CD4-positive, alpha-beta T cell treated with Interleukin-10 for 1 hour (primary cell): Measurements from ENCODE around the gene LEPROT.
A peak's percentile ranks its signal among the peaks of the same experiment; 100 is the strongest.

ENCODE experiments used
- DNase-seq: peaks from one replicate; pipeline ENCODE4 v3.0.0-alpha.2; 2020

The LEPROT gene

DNA sequence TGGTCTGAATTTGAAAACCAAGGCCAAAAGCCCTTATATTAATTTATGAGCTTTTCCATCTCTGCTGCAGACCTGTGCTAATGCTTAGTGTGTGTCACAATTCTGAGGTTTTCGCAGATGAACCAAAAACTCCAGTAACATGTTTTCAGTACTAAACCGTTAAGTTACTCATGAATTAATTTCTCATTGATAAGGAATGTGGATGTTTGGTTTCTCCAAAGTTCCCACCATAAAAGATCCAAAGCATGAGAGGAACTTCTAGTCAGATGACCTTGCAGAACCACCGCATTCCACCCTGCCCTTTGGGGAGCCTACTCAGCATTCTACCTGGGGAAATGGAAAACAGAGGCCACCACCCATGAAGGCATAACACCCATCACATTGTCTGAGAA is 7.5 kb upstream of the LEPROT start:
- DNase-seq = no peak

DNA sequence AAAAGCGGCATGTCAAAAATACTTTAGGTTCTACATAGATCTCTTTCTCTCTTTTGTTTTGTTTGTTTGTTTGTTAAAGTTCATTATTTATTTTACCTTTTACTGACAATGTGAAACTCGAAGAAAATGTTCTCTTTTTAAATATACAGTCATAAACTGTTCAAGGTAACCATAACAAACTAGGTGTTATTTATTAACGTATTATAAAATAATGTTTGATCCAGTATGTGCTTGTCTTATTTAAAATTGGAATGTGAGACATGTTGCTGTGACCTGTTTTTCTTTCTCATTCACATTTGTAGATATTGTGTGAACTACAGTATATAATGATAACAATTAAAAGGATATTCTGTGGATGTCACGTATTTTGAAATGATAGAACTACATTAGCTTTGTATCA is 5.9 kb upstream of the LEPROT start:
- no peak for DNase-seq

DNA sequence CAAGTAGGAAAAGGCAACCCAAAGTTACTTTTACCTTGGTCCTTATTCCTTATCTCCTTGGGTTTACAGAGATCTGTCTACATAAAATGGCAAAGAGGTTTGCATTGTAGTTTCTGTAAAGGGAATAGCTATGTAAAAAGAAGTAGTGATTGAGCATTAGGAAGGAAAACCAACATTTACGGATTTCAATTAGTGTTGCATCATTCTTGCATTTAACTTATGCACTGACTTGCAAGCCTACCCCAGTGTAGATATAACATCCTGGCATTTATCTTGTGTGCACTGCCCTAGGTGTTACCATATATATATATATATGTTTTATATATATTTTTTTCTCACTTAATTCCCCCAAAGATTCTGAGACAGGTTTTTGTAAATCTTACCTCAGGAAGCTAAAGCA is 3.7 kb upstream of the LEPROT start:
- no peak for DNase-seq

DNA sequence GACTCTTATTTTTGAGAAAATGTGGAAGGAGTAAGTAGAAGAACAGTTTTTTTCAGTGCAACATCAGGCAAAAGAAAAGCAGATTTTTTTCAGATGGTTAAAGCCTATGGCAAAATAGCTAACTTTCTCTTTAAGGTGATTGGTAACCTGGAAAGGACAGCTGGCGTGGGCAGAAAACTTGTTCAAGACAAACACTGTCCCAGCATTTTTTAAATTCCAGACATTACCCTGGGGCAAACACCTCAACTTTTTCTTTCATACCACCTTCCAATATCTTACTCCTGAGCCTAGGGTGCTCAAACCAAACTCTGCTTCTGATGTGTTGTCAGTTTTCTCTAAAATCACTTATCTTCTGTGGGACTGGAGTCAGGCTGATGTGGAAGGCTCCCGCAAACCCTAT is 2.7 kb upstream of the LEPROT start:
- no peak for DNase-seq

DNA sequence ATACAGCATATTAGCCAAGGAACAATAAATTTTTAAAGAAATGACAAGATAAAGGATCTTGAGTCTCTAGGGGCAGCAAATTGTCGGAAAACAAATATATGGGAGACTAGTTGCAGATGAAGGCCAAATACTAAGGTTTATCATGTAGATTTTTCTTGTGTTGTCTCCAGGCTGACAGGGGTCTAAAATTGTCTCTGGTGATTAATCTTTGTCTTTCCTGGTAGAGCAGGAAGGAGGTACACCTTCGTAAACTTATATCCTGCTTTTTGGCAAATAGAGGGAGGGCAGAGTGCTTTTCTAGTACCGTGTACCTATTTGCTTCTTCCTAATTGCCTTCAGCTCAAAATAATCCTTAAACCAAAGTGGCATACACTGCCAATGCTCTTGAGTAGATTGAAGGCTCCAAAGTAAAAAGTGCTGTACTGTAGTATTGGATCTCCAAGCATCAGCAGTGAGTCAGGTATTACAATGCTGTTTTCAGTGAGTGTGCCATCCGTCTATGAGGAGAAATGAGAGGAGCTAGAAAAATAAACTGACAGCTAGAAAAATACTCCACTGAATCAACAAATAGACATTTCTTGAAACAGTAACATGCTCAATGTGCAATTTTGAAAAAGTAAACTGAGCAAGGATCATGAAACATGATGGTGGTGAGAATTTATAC is 1.8 kb upstream of the LEPROT start:
- no peak for DNase-seq

DNA sequence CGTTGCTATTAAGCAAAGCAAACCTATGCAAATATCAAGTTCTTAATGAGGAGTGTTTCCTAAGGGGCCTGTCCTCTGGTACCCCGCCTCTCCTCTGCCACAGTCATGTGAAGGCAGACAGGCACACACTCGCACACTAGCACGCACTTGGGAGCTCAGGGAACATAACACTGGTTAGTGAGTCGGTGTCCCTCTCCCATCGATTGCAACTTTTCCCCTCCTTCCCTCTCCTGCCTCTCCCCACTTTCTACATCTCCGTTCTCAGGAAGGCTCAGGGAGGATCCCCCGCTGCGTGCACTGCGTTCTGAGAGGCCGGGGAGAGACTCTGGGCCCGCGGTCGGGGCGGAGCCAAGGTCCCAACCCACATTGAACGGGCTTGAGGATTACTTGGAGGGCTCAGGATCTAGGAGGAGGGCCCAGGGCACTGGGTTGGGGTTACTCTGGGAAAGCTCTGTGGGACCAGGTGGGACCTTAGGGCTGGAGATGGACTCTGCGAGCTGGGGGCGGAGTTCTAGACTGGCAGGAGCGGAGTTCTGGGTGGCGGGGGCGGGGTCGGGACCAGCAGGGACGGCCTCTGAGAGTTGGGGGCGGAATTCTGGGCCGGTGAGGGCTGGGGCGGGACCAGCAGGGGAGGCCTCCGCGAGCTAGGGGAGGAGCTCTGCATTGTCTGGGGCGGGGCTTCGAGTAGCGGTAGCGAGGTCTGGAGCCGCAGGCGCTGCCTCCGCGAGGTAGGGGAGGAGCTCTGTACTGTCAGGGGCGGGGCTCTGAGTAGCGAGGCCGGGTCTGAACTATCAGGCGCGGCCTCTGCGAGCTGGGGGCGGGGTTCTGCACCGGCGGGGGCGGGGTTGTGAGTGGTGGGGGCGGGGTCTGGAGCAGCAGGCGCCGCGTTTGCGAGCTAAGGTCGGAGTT is 533 bp upstream of the LEPROT start:
- DNase-seq = peak; percentile 99

DNA sequence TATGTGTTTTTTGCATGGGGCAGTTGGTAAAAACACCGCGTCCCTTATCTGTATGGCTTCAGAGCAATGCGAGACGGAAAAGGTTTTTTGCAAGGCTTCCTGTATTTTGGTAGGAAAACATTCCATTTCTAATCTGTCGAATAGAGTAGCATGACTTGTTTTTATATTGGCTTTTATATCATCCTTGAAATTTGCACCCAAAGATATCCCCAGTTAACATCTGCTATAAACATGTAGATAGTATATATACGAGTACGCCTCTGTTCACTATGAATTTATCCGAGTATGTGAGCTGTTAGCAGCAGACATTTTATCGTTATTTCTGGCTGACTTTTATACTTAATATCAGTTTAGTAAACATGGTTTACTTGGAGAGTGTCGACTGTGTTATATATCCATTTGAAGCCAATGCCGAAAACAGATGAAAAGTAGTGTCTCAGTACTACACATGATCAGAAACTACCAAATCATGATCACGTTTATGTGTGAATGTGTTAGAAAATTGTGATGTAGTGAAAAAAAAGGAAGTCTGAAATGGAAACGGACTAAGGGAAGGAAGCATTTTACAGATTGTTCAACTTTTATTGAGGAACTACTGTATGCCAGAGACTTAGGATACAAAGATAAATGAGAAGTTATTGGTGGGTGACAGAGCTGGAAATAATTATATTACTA is 1.0 kb downstream of the LEPROT start:
- no peak for DNase-seq

DNA sequence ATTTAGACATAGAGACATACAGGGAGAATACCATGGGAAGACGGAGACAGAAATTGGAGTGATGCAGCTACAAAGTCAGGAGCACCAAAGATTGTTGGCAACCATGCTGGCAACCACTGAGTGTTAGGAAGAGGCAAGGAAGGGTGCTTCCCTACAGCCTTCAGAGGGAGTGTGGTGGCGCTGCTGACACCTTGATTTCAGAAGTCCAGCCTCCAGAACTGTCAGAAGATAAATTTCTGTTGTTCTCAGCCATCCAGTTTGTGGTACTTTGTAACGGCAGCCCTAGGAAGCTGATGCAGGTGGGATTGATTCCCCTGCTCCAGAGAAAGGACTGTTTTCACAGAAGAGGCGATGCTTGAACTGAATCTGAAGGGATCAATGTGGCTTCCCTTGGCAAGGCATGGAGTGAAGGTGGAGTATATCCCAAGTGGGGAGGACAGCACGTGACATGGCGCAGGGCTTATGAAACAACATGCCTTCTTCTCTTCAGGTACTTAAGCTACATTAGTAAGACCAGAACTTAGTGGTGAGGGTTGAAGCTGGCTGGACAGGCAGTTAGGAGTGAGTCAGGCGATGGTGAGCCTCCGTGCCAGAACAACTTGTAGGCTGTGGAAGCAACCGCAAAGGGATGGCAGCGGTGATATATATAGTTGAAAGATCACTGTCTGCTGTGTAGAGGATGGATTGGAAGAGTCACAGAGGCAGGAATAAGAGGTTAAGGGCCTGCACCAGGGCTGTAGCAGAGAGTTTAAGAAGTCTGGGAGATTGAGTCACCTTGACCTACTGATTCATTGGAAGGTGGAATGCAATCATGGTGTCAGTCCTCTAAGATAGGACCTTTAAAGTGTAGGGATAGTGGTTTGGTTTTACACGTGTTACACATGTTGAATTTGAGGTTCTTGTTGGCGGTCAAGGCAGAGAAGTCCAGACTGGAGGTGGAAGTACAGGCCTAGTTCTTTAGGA is 2.1 kb downstream of the LEPROT start:
- no peak for DNase-seq

DNA sequence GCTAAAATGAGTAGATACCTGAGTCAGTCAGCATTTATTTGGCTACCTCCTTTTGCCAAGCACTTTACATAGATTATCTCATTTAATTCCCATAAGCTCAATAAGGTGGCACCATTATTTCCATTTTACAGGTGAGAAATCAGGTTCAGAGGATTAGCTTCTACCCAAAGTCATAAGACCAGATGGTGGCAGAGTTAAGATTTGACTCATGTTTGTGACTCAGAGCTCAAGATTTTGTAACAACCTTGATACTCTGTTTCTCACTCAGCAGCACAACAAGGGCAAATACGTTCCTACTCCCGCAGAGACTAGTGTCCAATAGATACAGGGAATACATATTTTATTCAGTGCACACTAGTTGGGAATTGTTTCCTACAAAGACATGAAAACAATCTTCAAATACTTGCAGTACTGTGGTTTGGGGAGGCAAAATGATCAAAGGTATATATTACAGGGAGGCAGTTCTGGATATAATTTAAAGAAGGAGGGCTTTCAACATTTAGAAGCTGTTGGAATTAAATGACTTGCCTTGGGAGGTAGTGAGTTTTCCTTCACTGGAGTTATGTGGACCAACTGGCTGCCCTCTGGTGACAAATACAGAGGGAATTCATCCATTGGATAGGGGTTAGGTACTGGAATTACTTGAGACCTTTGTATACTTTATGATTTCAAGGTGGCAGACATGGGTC is 3.6 kb downstream of the LEPROT start:
- no peak for DNase-seq

DNA sequence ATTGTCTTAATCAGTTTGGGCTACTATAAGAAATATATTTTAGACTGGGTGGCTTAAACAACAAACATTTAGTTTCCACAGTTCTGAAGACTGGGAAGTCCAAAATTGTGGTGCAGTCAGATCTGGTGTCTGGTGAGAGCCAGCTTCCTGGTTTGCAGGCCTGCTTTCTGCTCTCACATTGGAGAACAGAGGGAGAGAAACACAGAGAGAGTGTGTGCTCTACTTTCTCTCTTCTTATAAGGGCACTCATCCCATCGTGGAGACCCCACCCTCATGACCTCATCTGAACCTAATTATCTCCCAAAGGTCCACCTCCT is 4.1 kb downstream of the LEPROT start:
- no peak for DNase-seq

DNA sequence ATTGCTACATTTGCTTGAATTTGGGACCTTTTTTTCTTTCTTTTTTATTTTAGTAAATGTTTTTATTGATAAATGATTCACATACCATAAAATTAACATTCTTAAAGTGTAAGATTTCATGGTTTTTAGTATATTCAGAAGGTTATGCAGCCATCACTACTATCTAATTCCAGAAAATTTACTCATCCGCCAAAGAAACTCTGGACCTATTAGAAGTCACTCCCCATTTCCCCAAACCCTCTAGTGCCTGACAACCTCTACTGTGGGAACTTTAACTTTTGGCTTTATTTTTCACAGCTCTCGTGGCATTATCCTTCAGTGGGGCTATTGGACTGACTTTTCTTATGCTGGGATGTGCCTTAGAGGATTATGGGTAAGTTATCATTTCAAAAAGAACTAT is 4.5 kb downstream of the LEPROT start:
- DNase-seq = no peak

DNA sequence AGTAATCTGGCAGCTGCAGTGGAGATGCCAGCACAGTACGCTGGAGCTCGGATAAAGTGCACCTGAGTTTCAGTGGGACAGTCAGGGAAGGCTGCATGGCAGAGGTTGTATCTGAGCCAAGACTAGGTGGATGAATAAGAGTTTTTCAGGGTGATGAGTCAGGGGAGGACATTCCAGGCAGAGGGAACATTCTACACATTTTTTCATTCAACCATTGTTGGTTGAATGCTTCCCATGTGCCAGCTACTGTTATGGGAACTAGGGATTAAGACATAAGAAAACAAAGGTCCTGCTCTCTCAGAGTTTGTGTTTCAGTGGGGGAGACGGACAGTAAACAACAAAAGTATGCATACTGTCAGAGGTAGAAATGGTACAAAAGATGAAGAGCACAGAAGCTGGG is 5.2 kb downstream of the LEPROT start:
- no peak for DNase-seq

DNA sequence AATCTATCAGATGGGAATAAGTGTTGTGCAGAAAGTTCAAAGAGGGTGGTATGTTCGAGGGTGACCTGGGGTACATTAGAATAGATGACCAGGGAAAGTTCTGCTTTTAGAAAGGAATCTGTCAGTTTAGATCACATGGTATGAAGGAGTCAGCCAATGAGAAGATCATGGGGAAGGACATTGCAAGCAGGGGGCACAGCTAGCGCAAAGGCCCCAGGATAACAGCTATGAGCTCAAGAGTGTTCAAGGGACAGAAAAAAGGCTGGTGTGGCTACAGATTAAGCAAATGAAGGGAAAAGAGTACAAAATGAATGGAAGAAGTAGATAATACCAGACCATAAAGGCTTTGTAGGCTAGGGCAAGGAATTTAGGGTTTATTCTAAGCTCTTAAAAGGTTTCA is 8.6 kb downstream of the LEPROT start:
- no peak for DNase-seq

DNA sequence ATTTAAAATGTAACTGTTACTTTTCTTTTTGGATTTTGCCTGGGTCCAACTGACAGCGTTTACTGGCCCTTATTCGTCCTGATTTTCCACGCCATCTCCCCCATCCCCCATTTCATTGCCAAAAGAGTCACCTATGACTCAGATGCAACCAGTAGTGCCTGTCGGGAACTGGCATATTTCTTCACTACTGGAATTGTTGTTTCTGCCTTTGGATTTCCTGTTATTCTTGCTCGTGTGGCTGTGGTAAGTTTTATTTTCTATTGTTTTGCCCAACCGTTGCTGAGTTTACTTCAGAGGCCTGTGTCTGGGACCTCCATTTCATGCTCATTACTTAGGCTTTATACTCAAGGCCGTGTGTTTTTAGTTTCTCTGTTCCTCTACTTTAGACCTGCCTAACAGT is 9.3 kb downstream of the LEPROT start:
- no peak for DNase-seq

DNA sequence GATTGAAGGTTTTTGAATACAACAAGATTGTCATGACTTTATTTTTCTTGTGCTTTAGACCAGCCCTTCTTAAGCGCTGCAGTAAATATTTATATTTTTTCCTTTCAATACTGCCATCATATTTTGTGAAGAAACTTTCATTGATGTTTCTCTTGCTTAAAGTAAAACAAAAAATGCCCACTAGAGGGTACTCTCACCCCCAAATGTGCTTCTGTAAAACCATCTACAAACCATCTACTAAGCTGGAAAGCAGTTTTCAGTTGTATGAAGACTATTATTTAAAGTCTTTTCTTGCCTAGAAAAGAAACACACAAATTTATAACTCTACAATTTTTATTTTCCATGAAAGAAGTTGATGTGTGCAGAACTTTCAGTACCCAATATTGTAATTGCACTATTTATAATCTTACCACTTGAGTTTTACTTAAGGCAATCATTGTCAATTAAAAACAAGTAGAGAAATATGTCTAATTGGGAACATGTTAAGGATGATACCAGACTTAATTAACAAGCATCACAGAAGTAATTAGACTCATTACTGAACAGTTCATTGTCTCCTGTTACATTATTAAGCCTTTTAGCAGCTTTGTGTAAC is 10.7 kb downstream of the LEPROT start:
- DNase-seq = peak; percentile 37

DNA sequence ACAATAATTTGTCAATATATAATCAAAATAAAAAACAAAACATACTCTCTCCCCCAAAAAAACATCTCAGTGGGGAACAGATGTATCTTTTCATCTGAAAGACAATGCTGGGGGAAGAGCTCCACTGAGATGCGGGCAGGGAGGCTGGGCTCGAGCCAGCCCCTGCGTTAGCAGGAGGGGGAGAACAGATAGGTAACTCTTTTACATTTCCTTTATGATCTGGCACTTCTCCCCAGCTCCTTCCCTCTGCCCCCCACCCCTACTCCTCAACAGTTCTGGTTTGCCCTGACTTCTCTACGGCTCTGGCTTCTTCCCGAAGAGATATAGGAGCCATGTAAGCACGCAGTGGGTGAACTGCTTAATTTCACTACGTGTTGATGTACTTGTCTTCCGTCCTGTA is 12.4 kb downstream of the LEPROT start:
- DNase-seq = no peak

DNA sequence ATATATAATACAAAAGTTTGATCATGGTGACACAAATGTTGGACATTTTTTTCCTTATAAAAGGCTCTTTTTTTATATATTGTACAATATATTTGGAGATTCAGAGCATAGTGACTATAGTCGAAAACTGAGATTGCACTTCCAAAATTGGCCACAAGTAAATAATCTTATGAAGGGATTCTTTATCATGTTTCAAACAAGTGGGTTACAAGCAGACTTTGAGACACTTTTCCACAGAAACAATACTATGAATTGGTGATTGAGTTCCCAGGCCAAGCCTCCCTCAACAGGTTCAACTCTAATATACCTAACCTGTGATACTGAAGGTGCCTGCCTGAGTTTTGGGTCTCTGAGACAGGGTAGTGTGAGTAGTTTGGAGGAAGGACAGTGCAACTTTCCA is 13.8 kb downstream of the LEPROT start:
- no peak for DNase-seq

DNA sequence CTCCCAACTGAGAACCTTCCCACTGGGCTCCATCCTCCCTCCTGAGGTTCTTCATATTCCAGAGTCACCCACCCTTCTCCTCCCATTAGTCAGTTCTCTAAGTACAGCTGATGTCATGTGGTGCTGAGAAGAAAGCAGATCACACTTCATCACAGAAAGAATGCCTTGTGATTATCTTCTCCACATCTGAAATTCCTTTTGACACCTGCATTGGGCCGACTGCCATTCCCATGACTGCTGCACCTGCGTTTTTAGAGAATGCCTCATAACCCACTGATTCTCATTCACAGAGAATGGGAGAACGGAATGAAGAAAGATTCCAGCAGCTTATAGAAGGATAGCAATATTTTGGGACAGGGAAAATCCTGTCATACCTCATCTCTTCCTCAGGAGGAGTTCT is 14.3 kb downstream of the LEPROT start:
- no peak for DNase-seq

DNA sequence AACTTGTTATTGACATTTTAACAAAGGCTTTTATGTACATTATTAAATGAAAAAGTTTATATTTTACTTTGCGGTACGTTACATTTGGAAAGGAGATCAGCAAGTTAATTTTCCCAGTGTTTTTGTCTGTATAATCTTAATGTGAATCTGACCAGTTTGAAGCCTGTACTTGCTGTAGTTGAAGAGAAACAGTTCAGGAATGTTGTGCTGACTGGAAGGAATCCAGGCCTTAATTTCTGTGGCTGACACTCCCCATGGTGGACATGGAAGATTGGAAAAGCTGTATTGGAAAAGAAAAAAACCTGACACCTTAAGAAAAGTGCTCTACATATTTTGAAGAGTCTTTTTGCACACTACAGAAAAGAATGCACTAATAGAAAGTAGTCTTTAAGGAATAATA is 15.5 kb downstream of the LEPROT start:
- DNase-seq = no peak

DNA sequence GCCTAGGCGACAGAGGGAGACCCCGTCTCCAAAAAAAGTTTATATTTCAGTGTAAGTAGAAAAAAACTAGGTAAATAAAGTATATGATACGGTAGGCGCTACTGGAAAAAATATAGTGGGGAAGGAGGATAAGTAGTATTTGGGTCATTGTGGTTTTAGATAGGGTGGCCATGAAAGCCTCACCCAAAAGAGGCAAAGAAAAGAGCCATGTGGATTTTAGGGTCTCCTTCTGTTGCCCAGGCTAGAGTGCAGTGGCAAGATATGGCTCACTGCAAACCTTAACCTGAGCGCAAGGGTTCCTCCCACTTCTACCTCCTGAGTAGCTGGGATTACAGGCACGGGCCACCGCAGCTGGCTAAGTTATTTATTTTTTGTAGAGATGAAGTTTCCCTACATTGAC is 17.1 kb downstream of the LEPROT start:
- no peak for DNase-seq

DNA sequence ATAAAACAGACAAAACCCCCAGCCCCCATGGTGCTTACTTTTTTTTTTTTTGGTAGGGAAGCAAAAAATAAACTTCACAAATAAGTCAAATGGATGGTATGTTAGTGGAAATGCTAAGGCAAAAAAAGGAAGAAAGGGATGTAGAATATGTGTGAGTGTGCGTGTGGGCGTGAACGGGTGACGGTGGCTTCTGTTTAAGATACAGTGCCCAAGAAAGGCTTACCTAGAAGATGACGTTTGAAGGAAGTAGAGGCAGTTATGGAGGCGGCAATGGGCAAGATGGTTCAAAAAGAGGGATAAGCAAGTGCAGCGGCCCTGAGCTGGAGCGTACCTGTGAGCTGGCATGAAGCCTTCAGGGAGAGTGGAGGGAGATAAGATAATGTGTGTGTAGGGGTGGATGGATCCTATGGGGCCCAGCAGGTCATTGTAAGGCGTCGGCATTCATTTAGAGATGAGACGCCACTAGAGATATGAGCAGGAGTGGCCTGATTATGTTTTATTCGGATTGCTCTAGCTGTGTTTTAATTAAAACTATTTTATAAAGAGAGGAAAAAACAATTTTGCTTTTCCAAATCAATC is 19.9 kb downstream of the LEPROT start:
- no peak for DNase-seq

DNA sequence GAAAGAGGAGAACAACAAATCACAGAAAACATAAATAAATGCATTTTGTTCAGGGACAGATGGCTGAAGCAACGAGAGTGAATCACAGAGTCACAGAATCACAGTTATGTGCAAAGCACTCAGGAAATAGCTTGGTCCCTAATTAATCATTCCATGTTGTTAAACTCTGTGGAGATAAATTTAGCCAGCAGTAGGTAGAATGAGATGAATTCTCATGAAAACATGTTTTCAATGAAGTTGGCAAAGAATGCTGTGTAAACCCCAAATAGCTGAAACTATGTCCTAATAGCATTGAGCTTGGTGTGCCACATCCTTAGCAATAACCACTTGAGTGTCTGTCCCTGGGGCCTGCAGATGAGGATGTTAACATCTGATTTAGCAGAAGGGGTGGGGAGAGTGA is 20.4 kb downstream of the LEPROT start:
- no peak for DNase-seq
